HepG2 (cell line): ENCODE measurements around the gene PRM3. TPM values are rescaled to one million over a fixed set of nuclear protein-coding genes. Genes with fewer than 3 reads are reported as not detected.

Source experiments
- ATF2 ChIP-seq: sonication (generic); formaldehyde crosslinking; IDR thresholded peaks from 2 replicates; pipeline ENCODE4 v1.4.0; 2020; ENCODE audit warnings: missing genetic modification reagents
- GFI1 ChIP-seq: sonication (generic); formaldehyde crosslinking; IDR thresholded peaks from 2 replicates; pipeline ENCODE4 v1.5.0; 2020; ENCODE audit warnings: missing genetic modification reagents, mild to moderate bottlenecking, borderline replicate concordance
- HNF1A ChIP-seq, 2 experiments: sonication (generic) in 1 of 2; formaldehyde crosslinking in 1 of 2; IDR thresholded peaks; 2 replicates each; pipeline versions ENCODE4 v1.4.0 to v1.6.1; 2016 to 2020; ENCODE audit warnings: borderline replicate concordance in 1 of 2, low read depth in 1 of 2, mild to moderate bottlenecking in 1 of 2, missing genetic modification reagents in 1 of 2
- HNF4G ChIP-seq, 2 experiments: sonication (generic) in 1 of 2; formaldehyde crosslinking in 1 of 2; IDR thresholded peaks; 2 replicates each; pipeline versions ENCODE4 v1.4.0 to v1.6.1; 2011 to 2020; ENCODE audit warnings: borderline replicate concordance in 2 of 2, low read depth in 2 of 2, mild to moderate bottlenecking in 2 of 2, low read length in 1 of 2, missing genetic modification reagents in 1 of 2, moderate library complexity in 1 of 2
- ISL2 ChIP-seq: sonication (generic); formaldehyde crosslinking; IDR thresholded peaks from 2 replicates; pipeline ENCODE4 v1.5.0; 2020; ENCODE audit warnings: missing genetic modification reagents
- NAIF1 ChIP-seq: sonication (generic); formaldehyde crosslinking; IDR thresholded peaks from 2 replicates; pipeline ENCODE4 v1.5.0; 2020; ENCODE audit warnings: mild to moderate bottlenecking, missing genetic modification reagents, borderline replicate concordance
- NR2F1 ChIP-seq, 2 experiments: fragments of 450-650 bp in 1 of 2; formaldehyde crosslinking in 1 of 2; IDR thresholded peaks; 2 replicates each; pipeline versions ENCODE4 v1.5.0 to v1.6.1; 2016 to 2020; ENCODE audit warnings: mild to moderate bottlenecking in 1 of 2, missing compliant biosample characterization in 1 of 2, missing genetic modification reagents in 1 of 2, moderate library complexity in 1 of 2
- PBX2 ChIP-seq: IDR thresholded peaks from 2 replicates; pipeline ENCODE4 v1.6.1; 2016; ENCODE audit warnings: control low read depth
- POLR2G ChIP-seq: fragments of 200-400 bp; formaldehyde crosslinking; IDR thresholded peaks from 2 replicates; pipeline ENCODE4 v1.6.1; 2018; ENCODE audit warnings: mild to moderate bottlenecking, low read depth, low read length, moderate library complexity
- RBM22 ChIP-seq: fragments of 200-400 bp; formaldehyde crosslinking; optimal IDR thresholded peaks from 2 replicates; pipeline ENCODE3; 2017; ENCODE audit warnings: mild to moderate bottlenecking, low read length, moderate library complexity
- RBM39 ChIP-seq: fragments of 200-400 bp; formaldehyde crosslinking; IDR thresholded peaks from one replicate; pipeline ENCODE4 v1.6.1; 2018; ENCODE audit warnings: antibody characterized with exemption, mild to moderate bottlenecking, low read depth, low read length; ENCODE audit not compliant: poor library complexity, severe bottlenecking
- SIN3A ChIP-seq: IDR thresholded peaks from 2 replicates; pipeline ENCODE4 v1.6.1; 2011; ENCODE audit warnings: low read depth, mild to moderate bottlenecking, control low read depth, low read length, borderline replicate concordance
- TSC22D2 ChIP-seq: sonication (generic); formaldehyde crosslinking; IDR thresholded peaks from 2 replicates; pipeline ENCODE4 v1.5.1; 2020; ENCODE audit warnings: missing genetic modification reagents, mild to moderate bottlenecking, borderline replicate concordance
- ZNF501 ChIP-seq: sonication (generic); formaldehyde crosslinking; IDR thresholded peaks from 2 replicates; pipeline ENCODE4 v1.5.1; 2020; ENCODE audit warnings: mild to moderate bottlenecking, moderate library complexity, missing genetic modification reagents
- ZNF503 ChIP-seq: sonication (generic); formaldehyde crosslinking; IDR thresholded peaks from 2 replicates; pipeline ENCODE4 v1.4.0; 2020; ENCODE audit warnings: missing genetic modification reagents
- ZNF615 ChIP-seq: sonication (generic); formaldehyde crosslinking; IDR thresholded peaks from 2 replicates; pipeline ENCODE4 v1.5.0; 2020; ENCODE audit warnings: mild to moderate bottlenecking, missing genetic modification reagents, borderline replicate concordance
- ZNF790 ChIP-seq: sonication (generic); formaldehyde crosslinking; IDR thresholded peaks from 2 replicates; pipeline ENCODE4 v1.8.0; 2022; ENCODE audit warnings: missing genetic modification reagents, mild to moderate bottlenecking, borderline replicate concordance
- polyA plus RNA-seq, 8 experiments: library from polyadenylated mRNA; depleted of rRNA in 3 of 8; stranded (reverse) in 7 of 8; unstranded in 1 of 8; fragments of >200 nt; fragmentation: Illumina TruSeq in 4 of 8; extraction: Trizol in 4 of 8; gene quantifications; 2 replicates each; pipeline versions ENCODE4 v1.2.1 to v1.2.3, GENCODE V29; 2011 to 2016; ENCODE audit warnings: low read depth in 4 of 8, missing spikeins in 1 of 8, mixed read lengths in 1 of 8; ENCODE audit not compliant: insufficient read depth in 1 of 8
- total RNA-seq, 5 experiments: library from RNA; depleted of rRNA; stranded (reverse); fragments of >200 nt; fragmentation: Illumina TruSeq; extraction: Trizol; gene quantifications; 2 replicates each; pipeline ENCODE4 v1.2.3, GENCODE V29; 2016; ENCODE audit warnings: low read depth in 1 of 5

PRM3 gene
- total and polyA plus RNA-seq, 2 of the 13 experiments (the other 11 are each of a cell fraction or from before 2014, with no cell fraction given) = not detected

GRCh38 chr16:11278681-11279628 lies 5.5 kb upstream of the PRM3 start (continued):
- TF ChIP-seq HNF1A (IDR thresholded peaks at IDR 0.05; ENCODE audit: low read depth) (no peak), HNF1A (CRISPR knock-in tag; IDR thresholded peaks at IDR 0.05; ENCODE audit: borderline replicate concordance) (no peak), ZNF790 (CRISPR knock-in tag) (no peak), RBM22 (no peak), ZNF503 (CRISPR knock-in tag) (no peak), ZNF501 (CRISPR knock-in tag) (peak; percentile 23; the same call in 1 of the 2 replicates), GFI1 (CRISPR knock-in tag) (no peak), TSC22D2 (CRISPR knock-in tag) (no peak), ISL2 (no peak), RBM39 (no peak), NR2F1 (CRISPR knock-in tag; IDR thresholded peaks at IDR 0.05) (no peak), NAIF1 (no peak), POLR2G (peak; percentile 74; the same call in 1 of the 2 replicates), ZNF615 (CRISPR knock-in tag) (no peak), PBX2 (CRISPR knock-in tag) (no peak), HNF4G (IDR thresholded peaks at IDR 0.05; ENCODE audit: borderline replicate concordance, low read depth, low read length) (no peak), HNF4G (CRISPR knock-in tag; IDR thresholded peaks at IDR 0.05; ENCODE audit: borderline replicate concordance, low read depth) (no peak; the same call in 1 of the 2 replicates), SIN3A (no peak), ATF2 (CRISPR knock-in tag) (no peak; the same call in 1 of the 2 replicates)
